Stromal cell of bone marrow (primary cell): ENCODE measurements around the gene ATF4.
"Not testable (repeated sequence)": the region's sequence is repeated elsewhere in the genome, so short reads cannot be mapped to it uniquely, and the experiment has no call there.

Experiments
- DNase-seq: peaks from one replicate; pipeline ENCODE4 v3.0.0-alpha.2; 2012; ENCODE audit warnings: low read depth

Gene ATF4

GRCh38 chr22:39511226-39511625 is 9.1 kb upstream of the ATF4 start:
- no peak for DNase-seq

DNA sequence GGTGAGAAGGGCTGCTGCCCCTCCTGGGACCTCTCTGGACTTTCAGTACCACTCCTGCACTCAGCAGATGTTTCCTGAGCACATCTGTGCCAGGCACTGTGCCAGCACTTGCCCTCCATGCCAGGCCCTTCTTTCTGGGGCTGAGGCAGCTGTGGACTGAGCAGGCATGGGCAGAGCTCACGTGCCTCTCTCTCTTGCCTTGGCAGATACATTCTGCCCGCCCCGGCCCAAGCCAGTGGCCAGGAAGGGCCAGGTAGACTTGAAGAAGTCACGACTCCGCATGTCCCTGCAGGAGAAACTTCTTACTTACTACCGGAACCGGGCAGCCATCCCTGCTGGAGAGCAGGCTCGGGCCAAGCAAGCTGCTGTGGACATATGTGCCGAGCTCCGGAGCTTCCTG is 8.3 kb upstream of the ATF4 start:
- DNase-seq, result no peak

- DNase-seq, result no peak
Measured at GRCh38 chr22:39513791-39514190, 6.6 kb upstream of the ATF4 start.

GRCh38 chr22:39514373-39514973 is 5.9 kb upstream of the ATF4 start:
- no peak for DNase-seq

DNA sequence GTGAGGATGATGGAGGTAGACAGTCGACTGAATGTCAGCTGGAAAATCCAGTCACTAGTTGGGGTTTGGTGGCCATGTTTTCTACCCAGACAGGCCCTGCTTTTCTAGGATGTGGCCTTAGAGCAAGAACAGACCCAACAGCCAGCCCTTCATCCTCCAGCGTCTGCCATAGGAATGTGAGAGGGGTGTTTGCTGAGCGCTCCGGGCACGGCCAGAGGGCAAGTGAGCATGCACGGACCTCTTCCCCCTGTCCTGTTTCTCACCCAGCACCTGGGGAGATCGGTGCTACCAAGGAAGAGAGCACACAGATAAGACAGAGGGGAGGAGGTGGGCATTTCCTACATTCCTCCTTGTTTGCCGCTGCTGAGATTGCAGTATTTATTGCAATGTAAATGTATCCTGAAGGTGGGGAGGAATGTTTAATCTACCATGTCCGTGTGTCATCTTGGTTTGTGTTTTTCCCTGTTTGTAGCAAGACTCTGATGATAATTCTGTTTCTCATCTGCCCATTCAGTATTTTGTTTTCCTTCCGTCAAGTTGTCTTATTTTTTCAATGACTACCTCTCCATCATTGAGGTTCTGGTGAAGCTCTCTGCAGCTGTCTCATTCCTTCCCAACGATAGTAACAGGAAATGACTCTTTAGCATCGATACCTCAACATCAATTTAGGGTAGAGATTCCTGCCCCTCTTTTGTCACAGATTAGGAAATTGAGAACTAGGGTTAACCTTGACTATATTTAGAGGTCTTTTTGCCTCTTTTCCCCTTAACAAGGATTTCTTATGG is 4.9 kb upstream of the ATF4 start:
- DNase-seq, result no peak

DNA sequence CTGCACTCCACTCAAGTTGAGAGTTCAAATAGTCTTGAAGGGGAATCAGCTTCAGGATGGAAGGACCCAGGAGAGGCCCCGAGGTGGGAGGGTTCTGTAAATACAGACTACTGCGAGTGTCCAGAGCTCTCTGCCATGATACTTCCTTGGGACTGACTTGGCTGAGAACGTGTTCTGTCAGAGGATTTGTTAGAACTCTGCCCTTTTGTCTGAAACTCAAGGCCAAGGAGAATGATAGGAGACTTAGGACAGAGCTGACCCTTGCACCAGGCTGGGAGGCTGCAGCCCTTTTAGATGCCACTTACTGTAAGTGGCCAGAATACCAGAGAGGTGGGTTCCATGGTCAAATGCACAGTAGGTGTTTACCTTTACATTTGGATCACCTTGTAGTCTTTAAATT is 2.9 kb upstream of the ATF4 start:
- no peak for DNase-seq

DNA sequence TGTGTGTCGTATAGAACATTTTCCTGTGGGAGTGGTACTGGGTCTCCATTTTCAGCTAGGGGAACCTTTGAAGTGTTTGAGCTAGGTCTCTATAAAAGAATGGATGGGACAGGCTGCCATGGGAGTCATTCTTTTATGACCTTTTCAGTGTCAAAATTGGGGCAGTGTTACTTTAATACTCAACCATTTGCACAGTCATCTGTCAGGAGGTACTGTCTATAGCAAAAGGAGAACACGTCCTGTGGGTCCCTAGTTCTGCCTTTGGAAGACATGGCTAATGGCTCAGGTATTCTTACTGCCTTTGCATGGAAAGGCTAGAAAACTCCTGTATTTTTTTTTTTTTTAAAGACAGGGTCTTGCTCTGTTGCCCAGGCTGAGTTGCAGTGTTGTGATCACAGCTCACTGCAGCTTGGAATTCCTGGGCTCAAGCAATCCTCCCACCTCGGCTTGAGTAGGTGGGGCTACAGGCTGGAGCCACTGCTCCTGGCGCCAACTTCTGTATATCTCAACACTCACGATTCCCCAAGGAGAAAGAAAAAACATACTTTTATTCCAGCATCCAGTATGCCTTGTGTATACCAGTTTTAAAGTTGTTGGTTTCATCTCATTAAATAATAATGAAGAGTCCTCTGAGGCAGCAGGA is 2.1 kb upstream of the ATF4 start:
- no peak for DNase-seq

- DNase-seq, result no peak
Measured at GRCh38 chr22:39518996-39519680, 1.2 kb upstream of the ATF4 start.

GRCh38 chr22:39519681-39520225 is 609 bp upstream of the ATF4 start:
- peak; percentile 98 for DNase-seq

DNA sequence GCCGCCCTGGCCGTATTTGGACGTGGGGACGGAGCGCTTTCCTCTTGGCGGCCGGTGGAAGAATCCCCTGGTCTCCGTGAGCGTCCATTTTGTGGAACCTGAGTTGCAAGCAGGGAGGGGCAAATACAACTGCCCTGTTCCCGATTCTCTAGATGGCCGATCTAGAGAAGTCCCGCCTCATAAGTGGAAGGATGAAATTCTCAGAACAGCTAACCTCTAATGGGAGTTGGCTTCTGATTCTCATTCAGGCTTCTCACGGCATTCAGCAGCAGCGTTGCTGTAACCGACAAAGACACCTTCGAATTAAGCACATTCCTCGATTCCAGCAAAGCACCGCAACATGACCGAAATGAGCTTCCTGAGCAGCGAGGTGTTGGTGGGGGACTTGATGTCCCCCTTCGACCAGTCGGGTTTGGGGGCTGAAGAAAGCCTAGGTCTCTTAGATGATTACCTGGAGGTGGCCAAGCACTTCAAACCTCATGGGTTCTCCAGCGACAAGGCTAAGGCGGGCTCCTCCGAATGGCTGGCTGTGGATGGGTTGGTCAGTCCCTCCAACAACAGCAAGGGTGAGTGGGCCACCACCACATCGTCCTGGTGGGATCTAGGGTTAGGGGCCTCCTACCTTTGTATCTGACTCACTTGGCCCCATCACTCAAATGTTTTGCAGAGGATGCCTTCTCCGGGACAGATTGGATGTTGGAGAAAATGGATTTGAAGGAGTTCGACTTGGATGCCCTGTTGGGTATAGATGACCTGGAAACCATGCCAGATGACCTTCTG is 934 bp downstream of the ATF4 start:
- peak; percentile 72 for DNase-seq

DNA sequence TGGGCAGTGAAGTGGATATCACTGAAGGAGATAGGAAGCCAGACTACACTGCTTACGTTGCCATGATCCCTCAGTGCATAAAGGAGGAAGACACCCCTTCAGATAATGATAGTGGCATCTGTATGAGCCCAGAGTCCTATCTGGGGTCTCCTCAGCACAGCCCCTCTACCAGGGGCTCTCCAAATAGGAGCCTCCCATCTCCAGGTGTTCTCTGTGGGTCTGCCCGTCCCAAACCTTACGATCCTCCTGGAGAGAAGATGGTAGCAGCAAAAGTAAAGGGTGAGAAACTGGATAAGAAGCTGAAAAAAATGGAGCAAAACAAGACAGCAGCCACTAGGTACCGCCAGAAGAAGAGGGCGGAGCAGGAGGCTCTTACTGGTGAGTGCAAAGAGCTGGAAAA is 1.7 kb downstream of the ATF4 start:
- not testable (repeated sequence) for DNase-seq

GRCh38 chr22:39522567-39523300 is 2.4 kb downstream of the ATF4 start:
- peak; percentile 66 for DNase-seq

- no peak for DNase-seq
Measured at GRCh38 chr22:39524089-39524752, 3.9 kb downstream of the ATF4 start.

DNA sequence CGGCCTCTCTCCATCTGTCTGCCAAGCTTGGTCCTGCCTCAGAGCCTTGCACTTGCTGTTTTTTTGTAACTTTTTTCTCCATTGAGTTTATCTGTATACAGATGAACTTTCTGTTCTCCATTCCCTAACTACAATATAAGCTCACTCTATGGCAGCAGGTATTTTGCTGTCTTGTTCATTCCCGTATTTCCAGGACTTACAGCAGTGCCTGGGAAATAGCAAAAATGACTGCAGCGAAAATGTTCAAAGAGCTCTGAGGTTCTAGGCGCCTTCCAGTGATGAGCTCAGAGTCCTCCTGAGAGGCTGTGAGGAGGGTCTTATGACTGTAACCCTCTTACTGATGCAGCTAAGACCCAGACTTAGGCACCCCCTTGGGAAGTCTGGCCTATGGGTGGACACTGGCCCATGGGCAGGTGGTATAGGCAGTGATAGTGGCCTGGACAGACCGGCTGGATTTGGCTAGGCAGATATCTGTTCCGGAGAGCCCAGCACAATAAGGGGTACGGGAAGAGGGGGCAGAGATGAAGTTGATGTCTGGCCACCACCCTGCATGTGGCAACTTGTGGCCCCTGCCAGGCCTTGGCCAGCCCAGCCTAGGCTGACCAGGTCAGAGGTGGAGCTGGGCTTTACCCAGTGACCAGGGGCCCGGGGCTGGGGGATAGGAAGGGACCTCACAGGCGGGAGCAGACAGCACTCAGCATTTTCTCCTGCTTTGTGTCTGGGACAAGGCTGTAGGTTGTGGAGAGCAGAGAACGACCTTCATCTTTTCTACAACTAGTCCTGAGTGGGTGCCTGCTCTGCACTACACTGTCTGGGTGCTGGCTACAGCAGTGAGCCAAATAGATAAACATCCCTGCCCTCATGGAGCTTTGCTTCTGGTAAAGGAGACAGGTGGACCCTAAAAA is 4.6 kb downstream of the ATF4 start:
- DNase-seq, result no peak

- no peak for DNase-seq
Measured at GRCh38 chr22:39525658-39525975, 5.3 kb downstream of the ATF4 start.

DNA sequence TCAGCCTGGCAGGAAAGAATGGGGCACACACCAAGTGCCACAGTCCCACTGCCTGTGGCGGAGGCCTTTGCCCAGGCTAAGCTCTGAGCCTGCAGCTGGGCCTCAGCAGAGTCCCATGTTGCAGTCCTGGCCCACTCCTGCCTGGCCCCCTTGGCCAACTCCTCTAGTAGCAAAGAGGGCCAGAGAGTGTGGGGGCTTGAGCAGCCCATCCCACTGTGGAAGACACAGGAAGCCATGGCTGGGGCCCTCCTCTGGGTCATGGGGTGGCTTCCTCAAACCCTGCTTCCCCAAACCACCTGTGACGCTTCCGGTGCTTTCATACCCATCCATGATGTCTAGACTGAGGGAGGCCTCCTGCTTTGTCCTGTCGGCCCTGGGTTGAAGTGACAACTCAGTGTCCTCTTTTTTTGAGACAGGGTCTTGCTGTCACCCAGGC is 6.4 kb downstream of the ATF4 start:
- DNase-seq, result no peak

- DNase-seq, result no peak
Measured at GRCh38 chr22:39527481-39527961, 7.2 kb downstream of the ATF4 start.

- no peak for DNase-seq
Measured at GRCh38 chr22:39528080-39528661, 7.8 kb downstream of the ATF4 start.
